Activated B cell treated with CpG ODN at 0.5 μM for 24 hours (primary cell): Measurements from ENCODE around the gene STX19. TPM values are rescaled to one million over a fixed set of nuclear protein-coding genes. Genes with fewer than 3 reads are reported as not detected.
"Not testable (repeated sequence)": the region's sequence is repeated elsewhere in the genome, so short reads cannot be mapped to it uniquely, and the experiment has no call there.

Experiments used
- ATAC-seq: fragments of 200-7000 bp; cut with Tn5 transposase; one replicate; pipeline ENCODE4 v1.10.0; 2021; ENCODE audit warnings: low read depth, mild to moderate bottlenecking, moderate library complexity
- CTCF ChIA-PET: fragments of 350-600 bp; sonication (Branson Sonifier 250); formaldehyde crosslinking; loops from one replicate; lab custom pipeline; 2021; ENCODE audit warnings: antibody characterized with exemption; lab: Charles Lee
- POLR2A ChIA-PET: fragments of 350-600 bp; sonication (Branson Sonifier 250); formaldehyde crosslinking; loops from one replicate; lab custom pipeline; 2021; ENCODE audit warnings: antibody characterized with exemption; lab: Charles Lee
- DNase-seq: peaks from one replicate; pipeline ENCODE4 v3.0.0; 2022
- H3K27ac Mint-ChIP-seq: one replicate; pipeline ENCODE4 v1.8.0; 2020; ENCODE audit warnings: mixed read lengths
- H3K27me3 Mint-ChIP-seq: one replicate; pipeline ENCODE4 v1.8.0; 2021; ENCODE audit warnings: mixed read lengths
- H3K36me3 Mint-ChIP-seq: one replicate; pipeline ENCODE4 v1.8.0; 2021; ENCODE audit warnings: low read depth, mixed read lengths
- H3K4me1 Mint-ChIP-seq: one replicate; pipeline ENCODE4 v1.8.0; 2021; ENCODE audit warnings: mixed read lengths
- H3K4me3 Mint-ChIP-seq: one replicate; pipeline ENCODE4 v1.8.0; 2020; ENCODE audit warnings: mild to moderate bottlenecking, mixed read lengths
- H3K9me3 Mint-ChIP-seq: one replicate; pipeline ENCODE4 v1.8.0; 2020; ENCODE audit warnings: mixed read lengths
- intact Hi-C: fragments of 100-400 bp; cut with micrococcal nuclease; formaldehyde crosslinking; loops from one replicate; pipeline ENCODE4 v1.15.1; 2024
- total RNA-seq: library from RNA; stranded (reverse); gene quantifications from 2 replicates; pipeline ENCODE4 v1.2.3, GENCODE V29; 2022
- TF ChIP-seq, protein P1 (sequence below): fragments of 200-600 bp; IDR thresholded peaks from one replicate; pipeline ENCODE4 v1.8.0; 2022; ENCODE audit warnings: antibody characterized with exemption, mild to moderate bottlenecking

The STX19 gene
- total RNA-seq, 1 donor from 2014 or later, result not detected

GRCh38 chr3:93969997-93970396, 58.4 kb downstream of the STX19 start:
- TF ChIP-seq, protein P1, sequence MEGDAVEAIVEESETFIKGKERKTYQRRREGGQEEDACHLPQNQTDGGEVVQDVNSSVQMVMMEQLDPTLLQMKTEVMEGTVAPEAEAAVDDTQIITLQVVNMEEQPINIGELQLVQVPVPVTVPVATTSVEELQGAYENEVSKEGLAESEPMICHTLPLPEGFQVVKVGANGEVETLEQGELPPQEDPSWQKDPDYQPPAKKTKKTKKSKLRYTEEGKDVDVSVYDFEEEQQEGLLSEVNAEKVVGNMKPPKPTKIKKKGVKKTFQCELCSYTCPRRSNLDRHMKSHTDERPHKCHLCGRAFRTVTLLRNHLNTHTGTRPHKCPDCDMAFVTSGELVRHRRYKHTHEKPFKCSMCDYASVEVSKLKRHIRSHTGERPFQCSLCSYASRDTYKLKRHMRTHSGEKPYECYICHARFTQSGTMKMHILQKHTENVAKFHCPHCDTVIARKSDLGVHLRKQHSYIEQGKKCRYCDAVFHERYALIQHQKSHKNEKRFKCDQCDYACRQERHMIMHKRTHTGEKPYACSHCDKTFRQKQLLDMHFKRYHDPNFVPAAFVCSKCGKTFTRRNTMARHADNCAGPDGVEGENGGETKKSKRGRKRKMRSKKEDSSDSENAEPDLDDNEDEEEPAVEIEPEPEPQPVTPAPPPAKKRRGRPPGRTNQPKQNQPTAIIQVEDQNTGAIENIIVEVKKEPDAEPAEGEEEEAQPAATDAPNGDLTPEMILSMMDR, result no peak
- intact Hi-C loops, result no loop called here
- no peak for DNase-seq
- CTCF ChIA-PET, result no interaction called here
- Mint-ChIP-seq H3K36me3 (no peaks in the 10 kb centered on the region), H3K4me1 (peaks cover 11% of the 10 kb centered on the region), H3K4me3 (no peak overlapping the region), H3K27me3 (peaks cover 18% of the 10 kb centered on the region), H3K9me3 (no peaks in the 10 kb centered on the region), H3K27ac (no peak overlapping the region)
- ATAC-seq, result no peak
- POLR2A ChIA-PET, result no interaction called here

DNA sequence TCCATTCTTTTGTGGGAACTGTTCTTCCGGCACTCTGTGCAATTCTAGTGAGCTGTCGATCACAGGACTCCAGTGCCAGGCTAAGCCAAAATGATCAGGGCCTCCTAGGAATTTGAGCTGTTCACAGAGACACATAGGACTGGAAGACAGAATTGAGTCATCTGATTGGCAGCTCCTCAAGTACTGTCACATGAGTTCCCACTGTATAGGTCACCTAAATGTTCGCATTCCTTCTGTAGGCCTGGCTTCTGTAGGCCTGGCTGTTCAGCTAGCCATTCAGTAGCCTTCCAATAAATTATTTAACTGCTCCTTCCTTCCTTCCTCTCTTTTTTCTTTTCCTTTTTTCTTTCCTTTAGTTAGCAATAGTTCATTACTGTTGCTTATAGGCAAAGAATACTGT, 59.0 kb downstream of the STX19 start:
- peaks cover 11% of the 10 kb centered on the region for H3K4me1 Mint-ChIP-seq
- intact Hi-C loops, result no loop called here
- no peak for ATAC-seq
- no peak for DNase-seq
- H3K9me3 Mint-ChIP-seq, result no peaks in the 10 kb centered on the region
- no peak overlapping the region for H3K4me3 Mint-ChIP-seq
- no peaks in the 10 kb centered on the region for H3K36me3 Mint-ChIP-seq
- TF ChIP-seq, protein P1, result no peak
- no peak overlapping the region for H3K27ac Mint-ChIP-seq
- POLR2A ChIA-PET, result no interaction called here
- H3K27me3 Mint-ChIP-seq, result peaks cover 18% of the 10 kb centered on the region
- CTCF ChIA-PET, result no interaction called here

GRCh38 chr3:93965106-93965505, 63.3 kb downstream of the STX19 start:
- CTCF ChIA-PET, H3K4me1 Mint-ChIP-seq, ATAC-seq, H3K27me3 Mint-ChIP-seq, intact Hi-C loops, H3K36me3 Mint-ChIP-seq, H3K4me3 Mint-ChIP-seq, DNase-seq, POLR2A ChIA-PET, H3K27ac Mint-ChIP-seq, H3K9me3 Mint-ChIP-seq: not testable (repeated sequence)

Other genes starting within 250 kb of the STX19 start
- not detected in 2 replicates for gene PROS1, start 54.7 kb downstream of the STX19 start, total RNA-seq
- gene ARL13B, start 48.4 kb downstream of the STX19 start, total RNA-seq, result 9.9 and 12.1 TPM in 2 replicates
- 4.3 and 5.0 TPM in 2 replicates for gene DHFR2, start 34.3 kb upstream of the STX19 start, total RNA-seq
- 18.1 and 20.8 TPM in 2 replicates for gene NSUN3, start 34.5 kb upstream of the STX19 start, total RNA-seq